IMR-90 (cell line): ENCODE measurements around the gene MATN3. TPM values are rescaled to one million over a fixed set of nuclear protein-coding genes. Genes with fewer than 3 reads are reported as not detected.

Experiments
- ATAC-seq: fragments of 200-7000 bp; cut with Tn5 transposase; 2 replicates; pipeline ENCODE4 v1.9.1; 2020; ENCODE audit warnings: low read depth, mild to moderate bottlenecking, moderate library complexity
- BruUV-seq: library from RNA; stranded (reverse); fragments of 400-500 nt; replicated peaks from 2 replicates; lab custom pipeline; 2021; lab: Mats Ljungman, UMichigan
- CTCF ChIA-PET: fragments of 300-600 bp; formaldehyde crosslinking; extraction: SDS; loops from one replicate; lab custom pipeline; 2021; ENCODE audit warnings: antibody characterized with exemption; lab: Yijun Ruan, JAX
- POLR2A ChIA-PET: fragments of 300-600 bp; sonication (Branson Sonifier 250); formaldehyde crosslinking; loops from one replicate; lab custom pipeline; 2022; ENCODE audit warnings: antibody characterized with exemption; ENCODE audit not compliant: unreplicated experiment; lab: Charles Lee
- DNase-seq: peaks from one replicate; pipeline ENCODE4 v3.0.0; 2013
- H2AFZ ChIP-seq: replicated peaks from 2 replicates; pipeline ENCODE3; 2013; ENCODE audit warnings: low read length, mild to moderate bottlenecking; ENCODE audit not compliant: poor library complexity
- H2AK5ac ChIP-seq: 2 replicates; pipeline ENCODE4 v1.6.1; 2013; ENCODE audit warnings: low read depth, low read length, inconsistent platforms
- H2AK9ac ChIP-seq: replicated peaks from 2 replicates; pipeline ENCODE3; 2013; ENCODE audit warnings: mild to moderate bottlenecking, low read depth, low read length, moderate library complexity; ENCODE audit not compliant: poor library complexity
- H2BK120ac ChIP-seq: 2 replicates; pipeline ENCODE4 v1.6.1; 2013; ENCODE audit warnings: low read depth, low read length, inconsistent platforms
- H2BK15ac ChIP-seq: 3 replicates; pipeline ENCODE4 v1.6.1; 2013; ENCODE audit warnings: low read depth, low read length, inconsistent platforms
- H2BK20ac ChIP-seq: 2 replicates; pipeline ENCODE4 v1.6.1; 2013; ENCODE audit warnings: low read depth, mild to moderate bottlenecking, inconsistent platforms, low read length, moderate library complexity
- H2BK5ac ChIP-seq: 2 replicates; pipeline ENCODE4 v1.6.1; 2013; ENCODE audit warnings: mild to moderate bottlenecking, low read depth, low read length, inconsistent platforms; ENCODE audit not compliant: poor library complexity, severe bottlenecking
- H3K14ac ChIP-seq: replicated peaks from 2 replicates; pipeline ENCODE4 v1.6.1; 2013; ENCODE audit warnings: low read depth, low read length, inconsistent platforms
- H3K18ac ChIP-seq: 2 replicates; pipeline ENCODE4 v1.6.1; 2013; ENCODE audit warnings: low read depth, low read length, control low read depth
- H3K23ac ChIP-seq: 2 replicates; pipeline ENCODE4 v1.6.1; 2013; ENCODE audit warnings: low read depth, low read length, inconsistent platforms
- H3K27ac ChIP-seq: 2 replicates; pipeline ENCODE4 v1.5.1; 2013; ENCODE audit warnings: mild to moderate bottlenecking, control low read depth, low read length; ENCODE audit not compliant: insufficient read depth
- H3K27me3 ChIP-seq: 2 replicates; pipeline ENCODE4 v1.6.1; 2013; ENCODE audit warnings: low read length; ENCODE audit not compliant: control insufficient read depth, insufficient read depth
- H3K36me3 ChIP-seq: 2 replicates; pipeline ENCODE4 v1.6.1; 2013; ENCODE audit warnings: low read length, mixed read lengths; ENCODE audit not compliant: control insufficient read depth, insufficient read depth
- H3K4ac ChIP-seq: 2 replicates; pipeline ENCODE4 v1.6.1; 2013; ENCODE audit warnings: low read depth, low read length, inconsistent platforms
- H3K4me1 ChIP-seq: 2 replicates; pipeline ENCODE4 v1.6.1; 2013; ENCODE audit warnings: low read length, mixed read lengths; ENCODE audit not compliant: control insufficient read depth, insufficient read depth
- H3K4me2 ChIP-seq: 2 replicates; pipeline ENCODE4 v1.6.1; 2013; ENCODE audit warnings: low read depth, mild to moderate bottlenecking, control low read depth, low read length, moderate library complexity
- H3K4me3 ChIP-seq: 2 replicates; pipeline ENCODE4 v1.5.1; 2013; ENCODE audit warnings: low read depth, mild to moderate bottlenecking, control low read depth, low read length, moderate library complexity; ENCODE audit not compliant: insufficient read depth
- H3K56ac ChIP-seq: 2 replicates; pipeline ENCODE4 v1.6.1; 2013; ENCODE audit warnings: low read length, inconsistent platforms; ENCODE audit not compliant: insufficient read depth; ENCODE audit errors: extremely low read depth
- H3K79me1 ChIP-seq, 2 experiments: 2 replicates each; pipeline ENCODE4 v1.6.1; 2013; ENCODE audit warnings: low read length in 2 of 2, inconsistent platforms in 1 of 2, low read depth in 1 of 2
- H3K9ac ChIP-seq: 2 replicates; pipeline ENCODE4 v1.6.1; 2013; ENCODE audit warnings: low read depth, low read length, control low read depth
- H3K9me1 ChIP-seq: 2 replicates; pipeline ENCODE4 v1.6.1; 2013; ENCODE audit warnings: low read length, inconsistent platforms; ENCODE audit not compliant: insufficient read depth
- H3K9me3 ChIP-seq: 2 replicates; pipeline ENCODE4 v1.6.1; 2013; ENCODE audit warnings: low read length; ENCODE audit not compliant: control insufficient read depth, insufficient read depth
- H4K20me1 ChIP-seq: 2 replicates; pipeline ENCODE4 v1.6.1; 2013; ENCODE audit warnings: low read length, inconsistent platforms; ENCODE audit not compliant: insufficient read depth
- H4K5ac ChIP-seq: 2 replicates; pipeline ENCODE4 v1.6.1; 2013; ENCODE audit warnings: mild to moderate bottlenecking, low read depth, low read length, control low read depth
- H4K8ac ChIP-seq, 2 experiments: 2 replicates each; pipeline ENCODE4 v1.6.1; 2013; ENCODE audit warnings: low read depth in 2 of 2, low read length in 2 of 2, control low read depth in 1 of 2, inconsistent platforms in 1 of 2
- H4K91ac ChIP-seq: 2 replicates; pipeline ENCODE4 v1.6.1; 2013; ENCODE audit warnings: low read depth, low read length, inconsistent platforms; ENCODE audit not compliant: insufficient read depth
- MAZ ChIP-seq: IDR thresholded peaks from 2 replicates; pipeline ENCODE4 v1.6.1; 2012; ENCODE audit warnings: low read depth, mild to moderate bottlenecking, low read length, improper control_type of control experiment, moderate library complexity, borderline replicate concordance
- WGBS, 2 experiments: methylation state at CpG; one replicate each; pipeline versions ENCODE4 v1.1.5 to v1.1.7; 2013; ENCODE audit warnings: missing lambda C conversion rate in 2 of 2; ENCODE audit not compliant: insufficient read length in 1 of 2; ENCODE audit errors: extremely low coverage in 2 of 2; 5-methylcytosine and 5-hydroxymethylcytosine counted together
- dilution Hi-C: fragments of 300-500 bp; cut with HindIII; formaldehyde crosslinking; loops from one replicate; pipeline ENCODE4 v1.14.3; 2018; ENCODE audit warnings: low sequenced_read_pairs; ENCODE audit not compliant: unreplicated experiment
- in situ Hi-C: fragments of 300-500 bp; cut with MboI; formaldehyde crosslinking; loops from 3 replicates; pipeline ENCODE4 v1.14.3; 2019; ENCODE audit warnings: low sequenced_read_pairs, inconsistent platforms, mixed read lengths
- intact Hi-C: fragments of 100-400 bp; cut with micrococcal nuclease; formaldehyde crosslinking; loops from 2 replicates; pipeline ENCODE4 v1.10.0; 2022
- polyA plus RNA-seq, 3 experiments: library from polyadenylated mRNA; depleted of rRNA; stranded (reverse); fragments of >200 nt; gene quantifications; 2 replicates each; pipeline ENCODE4 v1.2.3, GENCODE V29; 2012; ENCODE audit warnings: low replicate concordance in 1 of 3
- total RNA-seq: library from RNA; depleted of rRNA; stranded (reverse); fragments of >200 nt; gene quantifications from 2 replicates; pipeline ENCODE4 v1.2.3, GENCODE V29; 2012

MATN3 gene
- total and polyA plus RNA-seq, 2 of the 4 experiments (the other 2 are of a cell fraction), result 0.90 to 3.0 TPM

GRCh38 chr2:20018601-20019152, 6.2 kb upstream of the MATN3 start:
- Histone ChIP-seq H2BK5ac (no peak overlapping the region), H2BK120ac (no peak overlapping the region), H3K9ac (no peak overlapping the region), H3K27ac (no peak overlapping the region), H3K56ac (no peak overlapping the region), H4K5ac (no peak overlapping the region), H3K4me2 (no peak overlapping the region), H3K27me3 (no peaks in the 10 kb centered on the region), H3K4me3 (no peak overlapping the region), H3K23ac (no peak overlapping the region), H4K8ac (no peak overlapping the region), H2AK9ac (no peak overlapping the region), H3K18ac (no peak overlapping the region), H2BK20ac (no peak overlapping the region), H2AFZ (peak overlapping the region; percentile 37), H3K9me1 (peaks cover 3% of the 10 kb centered on the region; the same call in 1 of the 2 replicates), H3K9me3 (peaks cover 11% of the 10 kb centered on the region), H4K91ac (no peak overlapping the region), H3K36me3 (no peaks in the 10 kb centered on the region; the same call in 1 of the 2 replicates), H4K20me1 (no peaks in the 10 kb centered on the region), H2AK5ac (no peak overlapping the region), H2BK15ac (no peak overlapping the region), H3K4me1 (no peaks in the 10 kb centered on the region), H3K4ac (no peak overlapping the region; the same call in 1 of the 2 replicates), H3K79me1 (no peaks in the 10 kb centered on the region), H3K14ac (no peak overlapping the region)
- POLR2A ChIA-PET, result no interaction called here
- intact Hi-C loops, result no loop called here
- CTCF ChIA-PET, result interaction anchor here (0.6 kb wide), 1 partner anchor 414 kb away, joined by 3 read pairs; no protein-coding TSS in a partner anchor
- in situ Hi-C loops, result no loop called here
- no CpG with 5 or more reads among the region's 2 CpGs for WGBS, 2 experiments
- TF ChIP-seq MAZ, result no peak
- dilution Hi-C loops, result no loop called here
- ATAC-seq, result no peak
- no peak for DNase-seq
- BruUV-seq, result no TSS peak
